Ecto neural progenitor cell (in vitro differentiated cells): ENCODE measurements around the gene TTLL4.
"Not testable (repeated sequence)": the region's sequence is repeated elsewhere in the genome, so short reads cannot be mapped to it uniquely, and the experiment has no call there.

Experiments
- DNase-seq: peaks from one replicate; pipeline ENCODE4 v3.0.0-alpha.2; 2018; ENCODE audit warnings: low spot score

TTLL4 gene

GRCh38 chr2:218745160-218745558 lies 34.5 kb downstream of the TTLL4 start:
- no peak for DNase-seq

DNA sequence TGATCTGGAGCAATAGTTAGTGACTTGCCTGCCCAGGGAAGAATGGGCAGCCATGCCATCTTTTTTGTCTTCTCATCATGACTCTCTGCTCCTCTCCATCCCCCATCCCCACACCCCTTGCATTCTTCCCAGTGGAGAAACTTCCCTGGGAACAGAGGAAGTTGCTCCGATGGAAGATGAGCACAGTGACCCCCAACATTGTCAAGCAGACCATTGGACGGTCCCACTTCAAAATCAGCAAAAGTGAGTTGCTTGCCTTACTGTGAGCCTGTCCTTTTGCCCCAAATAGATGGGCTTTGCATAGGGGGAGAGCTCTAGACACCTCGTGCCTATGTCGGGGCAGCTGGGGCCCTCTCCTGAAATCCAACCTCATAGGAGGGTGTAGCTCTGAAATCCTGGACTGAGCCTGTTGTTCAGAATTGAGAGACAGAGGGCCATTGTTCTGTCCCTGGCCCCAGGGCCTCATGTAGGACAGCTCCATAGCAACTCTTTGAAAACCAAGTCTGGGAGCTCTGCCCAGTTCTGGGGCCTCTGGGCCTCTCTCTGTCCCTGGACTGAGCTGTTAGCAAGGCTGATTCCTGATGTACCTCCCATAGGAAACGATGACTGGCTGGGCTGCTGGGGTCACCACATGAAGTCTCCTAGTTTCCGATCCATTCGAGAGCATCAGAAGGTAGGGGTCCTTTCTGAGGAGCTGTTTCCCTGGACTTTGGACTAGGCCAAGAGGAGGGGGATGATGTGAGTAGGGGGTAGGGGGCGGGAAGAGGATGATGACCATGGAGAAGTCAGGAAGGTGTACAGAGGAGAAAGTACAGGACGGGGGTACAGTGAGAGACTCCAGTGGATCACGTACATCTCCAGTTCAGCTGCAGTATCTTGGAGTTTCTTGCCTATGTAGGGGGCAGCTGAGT lies 35.2 kb downstream of the TTLL4 start:
- no peak for DNase-seq

DNA sequence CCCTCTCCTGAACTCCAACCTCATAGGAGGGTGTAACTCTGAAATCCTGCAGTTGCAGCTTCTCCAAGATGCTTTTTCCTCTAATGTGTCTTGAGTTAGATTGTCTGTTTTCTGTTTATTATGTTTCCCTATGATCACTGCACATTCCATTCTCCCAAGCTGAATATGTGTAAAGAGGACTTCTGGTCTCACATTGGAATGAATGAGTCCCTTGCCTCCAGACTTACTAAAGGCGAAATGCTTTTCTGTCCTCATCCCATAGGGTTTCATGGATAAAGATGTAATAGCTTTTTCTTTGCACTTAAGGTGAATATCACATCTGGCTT lies 35.8 kb downstream of the TTLL4 start:
- no peak for DNase-seq

DNA sequence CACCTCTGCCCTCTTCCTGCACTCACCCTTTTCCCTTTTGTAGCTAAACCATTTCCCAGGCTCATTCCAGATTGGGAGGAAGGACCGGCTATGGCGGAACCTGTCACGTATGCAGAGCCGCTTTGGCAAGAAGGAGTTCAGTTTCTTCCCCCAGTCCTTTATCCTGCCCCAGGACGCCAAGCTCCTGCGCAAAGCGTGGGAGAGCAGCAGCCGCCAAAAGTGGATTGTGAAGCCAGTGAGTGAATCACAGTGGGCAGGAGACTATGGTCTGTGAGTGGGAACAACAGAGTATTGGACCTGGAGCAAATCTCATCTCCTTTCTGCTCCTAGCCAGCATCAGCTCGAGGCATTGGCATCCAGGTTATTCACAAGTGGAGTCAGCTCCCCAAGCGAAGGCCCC lies 36.3 kb downstream of the TTLL4 start:
- DNase-seq = no peak

GRCh38 chr2:218748741-218749441 lies 38.3 kb downstream of the TTLL4 start:
- DNase-seq = no peak

DNA sequence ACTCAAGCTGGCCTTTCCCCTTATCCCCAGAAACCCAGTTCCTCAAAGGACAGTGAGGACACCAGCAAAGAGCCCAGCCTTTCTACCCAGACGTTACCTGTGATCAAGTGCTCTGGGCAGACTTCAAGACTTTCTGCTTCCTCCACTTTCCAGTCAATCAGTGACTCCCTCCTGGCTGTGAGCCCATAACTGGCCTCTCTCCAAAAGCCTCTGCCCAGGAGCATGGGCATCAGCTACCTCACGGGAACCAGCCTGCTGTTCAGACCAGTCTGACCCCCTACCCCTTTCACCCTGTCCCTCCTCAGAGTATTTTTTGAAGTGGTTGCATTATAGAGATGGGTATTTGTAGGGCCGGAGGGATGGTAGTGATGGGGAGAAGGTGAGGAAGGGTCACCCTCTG lies 43.6 kb downstream of the TTLL4 start:
- DNase-seq = no peak

DNA sequence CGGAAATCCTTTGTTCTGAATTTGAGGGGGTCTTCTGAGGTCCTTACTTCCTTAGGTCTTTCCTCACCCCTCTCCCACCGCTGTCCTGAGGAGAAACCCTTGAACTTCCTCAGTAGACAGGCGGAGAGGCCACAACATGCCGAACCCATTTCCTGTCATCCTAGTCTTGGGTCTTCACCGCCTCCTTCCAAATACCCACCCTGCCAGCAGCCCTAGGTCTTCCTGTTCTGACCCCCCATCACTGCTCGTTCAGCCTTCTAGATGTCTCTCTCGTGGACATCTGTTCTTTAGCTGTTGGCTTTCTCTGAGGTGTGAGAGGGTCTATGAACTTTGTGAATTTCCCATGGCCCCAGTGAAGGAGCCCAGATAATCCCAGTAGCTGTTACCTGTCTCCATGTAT lies 44.1 kb downstream of the TTLL4 start:
- no peak for DNase-seq

DNA sequence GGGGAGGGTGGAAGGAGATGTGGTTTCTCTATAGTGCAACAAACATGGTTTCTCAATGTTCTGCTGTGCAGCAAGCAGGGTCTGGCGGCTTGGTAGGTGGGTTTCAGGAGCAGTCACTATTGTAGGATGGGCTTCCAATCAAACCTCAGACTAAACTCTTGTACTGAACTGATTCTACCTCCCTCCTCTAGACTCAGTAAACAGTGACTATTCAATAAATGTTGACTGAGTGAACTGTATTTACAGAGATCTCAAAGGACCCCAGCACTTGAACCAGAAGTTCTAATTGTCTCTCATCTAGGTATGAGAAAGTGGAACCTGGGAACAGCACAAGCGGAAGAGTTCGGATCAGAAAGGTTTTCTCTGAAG lies 44.5 kb downstream of the TTLL4 start:
- no peak for DNase-seq

DNA sequence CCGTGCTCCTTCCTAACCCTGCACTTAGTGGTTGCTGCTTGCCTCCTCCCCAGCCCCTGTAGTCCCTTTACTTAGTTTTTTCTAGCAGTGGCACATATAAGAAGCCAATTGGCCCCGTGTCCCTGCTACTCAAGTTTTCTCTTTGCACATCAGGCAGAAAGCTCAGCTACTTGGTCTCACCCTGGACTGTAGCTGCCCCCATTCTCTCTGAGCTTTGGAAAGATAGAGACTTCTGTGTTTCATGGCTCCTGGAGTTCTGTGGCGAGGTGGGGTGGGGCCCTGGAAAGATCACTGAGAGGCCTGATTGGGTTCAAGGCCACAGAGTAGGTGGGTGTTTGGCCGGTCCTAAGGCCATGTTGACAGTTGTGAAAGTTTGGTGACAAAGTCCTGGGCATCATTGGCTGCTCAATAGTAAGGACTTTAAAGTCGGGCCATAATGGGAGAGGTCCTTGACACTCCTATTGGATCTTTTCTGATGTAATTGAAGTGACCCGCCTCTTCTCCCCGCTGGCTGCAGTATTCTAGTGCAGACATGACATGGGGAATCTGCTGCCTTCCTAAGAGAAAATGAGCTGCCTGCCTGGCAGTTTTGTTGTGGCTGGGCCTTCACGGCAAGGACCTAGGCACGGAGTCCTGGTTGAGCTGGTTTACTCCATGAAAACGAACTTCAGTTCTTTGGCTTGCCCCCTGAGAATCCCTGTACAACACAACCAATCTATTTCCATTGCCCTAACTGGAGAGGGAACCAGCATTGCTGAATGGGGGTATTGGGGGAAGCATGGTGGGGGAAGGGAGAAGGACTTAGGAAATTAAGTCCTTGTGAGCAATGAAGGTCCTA lies 45.2 kb downstream of the TTLL4 start:
- DNase-seq = no peak

DNA sequence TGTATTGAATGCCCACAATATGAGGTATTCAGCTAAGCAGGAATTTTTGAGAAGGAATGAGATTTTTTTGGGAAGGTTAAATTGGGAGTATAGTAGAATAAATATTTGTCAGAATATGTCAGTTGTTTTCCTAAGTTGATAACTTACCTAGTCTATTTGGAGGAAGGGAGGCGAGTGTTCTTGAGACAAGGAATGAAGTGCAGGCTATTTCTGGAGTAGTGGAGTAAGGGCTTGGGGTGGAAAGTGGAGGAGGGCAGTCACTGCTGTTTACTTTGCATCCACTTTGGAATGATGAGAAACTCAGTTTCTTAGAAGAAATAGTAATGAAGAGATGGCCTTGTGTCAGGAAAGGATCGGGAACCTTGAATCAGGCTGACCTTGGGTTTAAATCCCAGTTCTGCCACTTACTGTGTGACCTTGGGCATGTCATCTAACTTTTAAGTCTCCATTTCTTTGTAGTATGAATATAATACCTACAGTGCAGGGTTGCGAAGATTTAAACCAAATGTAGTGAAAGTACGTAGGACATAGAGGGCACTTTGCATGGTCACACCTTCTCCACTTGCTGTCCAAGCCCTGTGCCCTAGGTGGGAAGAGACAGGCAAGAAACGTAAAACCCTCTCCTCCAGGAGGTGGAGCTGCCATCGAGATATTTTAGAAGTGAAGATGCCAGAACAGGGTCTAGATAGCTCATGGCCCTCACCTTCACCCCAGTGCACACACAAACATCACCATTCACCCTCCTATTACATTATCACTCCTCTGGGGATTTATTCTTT lies 46.2 kb downstream of the TTLL4 start:
- DNase-seq = no peak

GRCh38 chr2:218761795-218762194 lies 51.2 kb downstream of the TTLL4 start:
- DNase-seq = no peak

DNA sequence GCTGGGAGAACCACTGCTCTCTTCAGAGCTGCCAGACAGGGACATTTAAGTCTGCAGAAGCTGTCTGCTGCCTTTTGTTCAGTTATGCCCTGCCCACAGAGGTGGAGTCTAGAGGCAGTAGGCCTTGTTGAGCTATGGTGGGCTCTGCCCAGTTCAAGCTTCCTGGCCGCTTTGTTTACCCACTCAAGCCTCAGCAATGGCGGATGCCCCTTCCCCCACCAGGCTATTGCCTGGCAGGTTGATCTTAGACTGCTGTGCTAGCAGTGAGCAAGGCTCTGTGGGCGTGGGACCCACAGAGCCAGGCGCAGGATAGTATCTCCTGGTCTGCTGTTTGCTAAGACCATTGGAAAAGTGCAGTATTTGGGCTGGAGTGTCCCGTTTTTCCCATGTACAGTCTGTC lies 62.1 kb downstream of the TTLL4 start:
- DNase-seq = not testable (repeated sequence)

DNA sequence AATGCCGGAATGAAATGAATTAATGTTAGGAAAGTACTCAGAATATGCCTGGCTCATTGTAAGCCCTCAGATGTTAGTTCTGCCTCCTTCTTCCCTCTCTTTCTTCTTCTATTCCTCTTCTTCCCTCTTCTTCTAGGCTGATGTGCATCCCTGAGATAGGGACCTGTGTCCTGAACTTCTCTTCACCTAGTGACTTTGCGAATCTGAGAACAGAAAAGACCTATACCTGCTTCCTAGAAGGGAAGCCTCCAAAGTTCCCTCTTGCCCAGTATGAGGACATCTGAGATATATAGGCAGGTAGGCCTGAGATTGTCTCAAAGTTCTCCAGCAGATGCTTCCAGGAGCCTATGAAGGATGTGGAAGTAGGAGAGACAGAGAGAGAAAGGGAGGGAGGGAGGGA lies 63.2 kb downstream of the TTLL4 start:
- DNase-seq = no peak

DNA sequence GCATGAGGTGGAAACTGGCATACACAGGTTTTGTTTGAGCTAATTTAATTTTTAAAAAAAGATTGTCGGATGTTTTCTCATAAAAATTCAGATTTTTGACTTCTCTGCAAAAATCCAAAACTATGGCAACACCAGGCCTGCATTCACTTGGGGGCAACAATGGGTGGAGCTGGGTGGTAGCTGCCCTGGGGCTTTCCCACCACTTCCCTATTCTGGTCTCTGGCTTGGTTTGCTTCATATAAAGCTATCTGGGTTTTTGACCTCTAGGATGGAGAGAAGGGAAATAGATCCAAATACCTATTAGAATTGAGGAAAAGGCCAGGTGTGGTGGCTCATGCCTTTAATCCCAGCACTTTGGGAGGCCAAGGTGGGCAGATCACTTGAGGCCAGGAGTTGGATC lies 65.9 kb downstream of the TTLL4 start:
- DNase-seq = no peak

DNA sequence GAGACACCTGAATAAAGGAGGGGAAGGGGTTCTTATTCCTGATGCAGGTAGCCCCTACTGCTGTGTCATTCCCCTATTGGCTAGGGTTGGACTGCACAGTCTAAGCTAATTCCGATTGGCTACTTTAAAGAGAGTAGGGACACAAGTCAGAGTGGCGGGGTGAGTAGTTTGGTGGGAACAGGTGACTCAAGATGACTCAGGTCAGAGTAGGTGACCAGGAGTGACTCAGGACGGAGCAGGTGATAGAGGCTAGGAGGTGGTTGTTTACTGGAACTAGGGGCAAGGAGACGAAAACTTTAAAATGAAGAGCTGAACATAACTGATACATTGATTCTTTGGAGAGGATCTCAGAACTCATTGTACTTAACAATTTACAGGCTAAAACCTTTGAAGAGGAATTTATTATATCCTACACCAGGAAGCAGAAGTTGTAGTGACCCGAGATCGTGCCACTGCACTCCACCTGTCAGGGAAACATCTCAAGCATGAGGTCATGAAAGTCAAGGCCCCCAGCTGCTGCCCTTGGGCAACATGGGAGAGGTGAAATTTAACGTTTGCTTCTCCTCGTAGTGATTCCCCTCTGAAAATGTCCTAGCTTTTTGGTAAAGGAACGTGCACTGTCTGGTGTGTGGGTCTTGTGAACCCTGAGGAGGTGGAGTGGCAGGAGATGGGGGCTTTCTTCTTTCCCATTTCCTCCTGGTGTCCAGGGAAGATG lies 66.8 kb downstream of the TTLL4 start:
- DNase-seq = no peak

DNA sequence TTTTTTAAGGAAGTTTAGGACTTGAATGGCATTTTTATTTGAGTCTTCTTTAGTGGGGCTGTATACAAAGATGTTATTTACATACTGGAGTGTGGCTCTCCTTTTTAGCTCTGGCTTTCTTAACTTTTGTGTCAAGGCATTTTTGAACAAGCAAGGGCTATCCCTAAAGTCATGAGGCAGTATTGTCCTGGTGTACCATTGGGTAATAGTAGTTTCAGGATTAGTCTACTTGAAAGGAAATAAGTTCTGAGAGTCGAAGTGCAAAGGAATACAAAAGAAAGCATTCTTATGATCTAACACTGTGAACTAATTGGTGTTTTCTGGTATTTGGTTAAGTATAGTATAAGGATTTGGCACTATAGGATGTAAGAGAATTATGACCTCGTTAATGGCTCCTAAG lies 69.4 kb downstream of the TTLL4 start:
- no peak for DNase-seq

- DNase-seq = no peak
Measured at GRCh38 chr2:218780851-218781690, 70.4 kb downstream of the TTLL4 start.

DNA sequence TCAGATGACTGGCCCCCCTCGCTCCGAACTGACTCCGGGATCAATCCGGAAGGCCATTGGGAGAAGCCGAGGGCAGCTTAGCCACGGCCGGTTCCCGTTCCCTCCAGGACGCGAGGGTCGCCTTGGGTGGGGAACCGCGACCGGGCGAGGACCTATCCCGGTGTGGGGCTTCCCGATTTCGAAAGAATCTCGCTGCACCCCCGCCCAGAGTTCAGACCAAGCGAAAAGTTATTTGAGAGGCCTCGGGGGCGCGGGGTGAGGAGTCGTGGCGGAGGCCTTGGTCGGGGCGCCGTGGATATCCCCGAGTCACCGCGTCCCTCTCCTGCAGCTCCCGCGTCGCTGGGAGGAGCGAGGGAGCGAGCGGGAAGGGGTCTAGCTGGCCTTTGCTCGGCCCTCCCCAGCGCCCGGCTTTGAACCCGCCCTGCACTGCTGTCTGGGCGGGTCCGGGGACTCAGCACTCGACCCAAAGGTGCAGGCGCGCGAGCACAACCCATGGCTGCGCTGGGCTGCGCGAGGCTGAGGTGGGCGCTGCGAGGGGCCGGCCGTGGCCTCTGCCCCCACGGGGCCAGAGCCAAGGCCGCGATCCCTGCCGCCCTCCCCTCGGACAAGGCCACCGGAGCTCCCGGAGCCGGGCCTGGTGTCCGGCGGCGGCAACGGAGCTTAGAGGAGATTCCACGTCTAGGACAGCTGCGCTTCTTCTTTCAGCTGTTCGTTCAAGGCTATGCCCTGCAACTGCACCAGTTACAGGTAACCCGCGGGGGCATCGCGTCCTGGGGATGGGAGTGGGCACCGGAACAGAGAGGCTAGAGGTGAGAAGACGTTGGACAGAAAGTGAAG lies 71.3 kb downstream of the TTLL4 start, which contains the start of gene CYP27A1:
CYP27A1 (plus strand) TSS at position 457 of the 837 bp plus-strand sequence; CDS start at position 493, 36 bp downstream.
- DNase-seq = peak; percentile 70

- DNase-seq = no peak
Measured at GRCh38 chr2:218782528-218782844, 71.9 kb downstream of the TTLL4 start.

DNA sequence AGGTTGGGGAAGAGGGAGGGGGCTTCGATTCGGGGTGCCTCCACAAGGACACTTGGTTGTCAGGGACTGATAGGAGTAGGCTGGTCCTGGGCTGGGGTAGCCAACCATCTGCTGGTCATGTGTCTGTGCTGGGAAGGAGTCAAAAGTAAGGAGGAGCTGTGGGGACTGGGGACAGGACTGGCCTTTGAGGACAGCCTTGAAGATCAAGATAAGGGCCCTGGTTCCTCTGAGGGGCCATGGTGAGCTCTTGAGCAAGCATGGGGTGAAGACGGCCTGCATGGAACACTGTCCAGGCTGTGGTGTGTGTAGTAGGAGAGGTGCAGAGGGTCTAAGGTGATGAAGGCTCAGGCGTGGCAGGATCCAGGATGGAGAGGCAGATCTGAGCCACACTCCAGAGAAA lies 73.1 kb downstream of the TTLL4 start:
- no peak for DNase-seq
